K562 (cell line): Measurements from ENCODE around the gene KMT5B. TPM values are rescaled to one million over a fixed set of nuclear protein-coding genes. Genes with fewer than 3 reads are reported as not detected.

Source experiments
- ATAC-seq: fragments of 200-7000 bp; cut with Tn5 transposase; 3 replicates; pipeline ENCODE4 v1.9.1; 2020; ENCODE audit warnings: moderate library complexity
- BruUV-seq: library from RNA; stranded (reverse); fragments of 400-500 nt; replicated peaks from 2 replicates; lab custom pipeline; 2021; lab: Mats Ljungman, UMichigan
- CTCF ChIA-PET: fragments of 300-600 bp; formaldehyde crosslinking; extraction: SDS; loops from one replicate; lab custom pipeline; 2021; ENCODE audit warnings: low intra/inter-chr PET ratio; lab: Yijun Ruan, JAX
- POLR2A ChIA-PET: fragments of 300-600, 350-650 bp; sonication (Branson Sonifier 250); formaldehyde crosslinking; extraction: SDS; loops from one replicate; lab custom pipeline; 2021; ENCODE audit warnings: antibody characterized with exemption, inconsistent platforms; lab: Yijun Ruan, JAX
- DNase-seq, 4 experiments: peaks; one replicate each; pipeline versions ENCODE4 v3.0.0 to v3.0.0-alpha.2; 2011 to 2018; ENCODE audit warnings: low spot score in 3 of 4, mixed read lengths in 3 of 4; ENCODE audit errors: extremely low read depth in 1 of 4
- FAIRE-seq: peaks from 2 replicates; lab custom pipeline; 2011; peaks lifted over from hg19 to GRCh38; lab: Jason Lieb, UNC
- H2AFZ ChIP-seq: 2 replicates; pipeline ENCODE4 v1.6.0; 2011; ENCODE audit warnings: low read depth, low read length, control low read depth, inconsistent platforms
- H3K27ac ChIP-seq: fragments of 200-600 bp; 3 replicates; pipeline ENCODE4 v1.8.0; 2011; ENCODE audit warnings: low read depth, mild to moderate bottlenecking, control low read depth, inconsistent platforms, low read length, moderate library complexity, mixed read lengths; ENCODE audit errors: extremely low read depth
- H3K27me3 ChIP-seq, 2 experiments: fragments of 300-600 bp in 1 of 2; 2 replicates in 1 of 2; 3 replicates in 1 of 2; pipeline versions ENCODE4 v1.6.0 to v1.8.0; 2011; ENCODE audit warnings: inconsistent platforms in 2 of 2, low read length in 2 of 2, mild to moderate bottlenecking in 1 of 2, mixed read lengths in 1 of 2, moderate library complexity in 1 of 2; ENCODE audit not compliant: control insufficient read depth in 2 of 2, insufficient read depth in 2 of 2
- H3K36me3 ChIP-seq: fragments of 300-600 bp; 3 replicates; pipeline ENCODE4 v1.8.0; 2011; ENCODE audit warnings: mild to moderate bottlenecking, low read length, inconsistent platforms; ENCODE audit not compliant: control insufficient read depth, insufficient read depth
- H3K4me1 ChIP-seq, 2 experiments: fragments of 200-600 bp in 1 of 2; replicated peaks in 1 of 2; 2 replicates in 1 of 2; 3 replicates in 1 of 2; pipeline versions ENCODE4 v1.5.1 to v1.8.0; 2011; ENCODE audit warnings: inconsistent platforms in 2 of 2, low read length in 2 of 2, mild to moderate bottlenecking in 1 of 2, mixed read lengths in 1 of 2, moderate library complexity in 1 of 2; ENCODE audit not compliant: control insufficient read depth in 2 of 2, insufficient read depth in 2 of 2
- H3K4me2 ChIP-seq: 2 replicates; pipeline ENCODE4 v1.6.1; 2011; ENCODE audit warnings: low read length, control low read depth, inconsistent platforms, mixed read lengths; ENCODE audit not compliant: insufficient read depth
- H3K4me3 ChIP-seq: fragments of 200-600 bp; sonication (generic), shearing (Covaris generic); 2 replicates; pipeline ENCODE4 v1.5.1; 2016; ENCODE audit warnings: control low read depth, inconsistent platforms
- H3K79me2 ChIP-seq: fragments of 200-600 bp; 3 replicates; pipeline ENCODE4 v1.8.0; 2011; ENCODE audit warnings: low read length, inconsistent platforms; ENCODE audit not compliant: control insufficient read depth, insufficient read depth
- H3K9ac ChIP-seq, 2 experiments: 2 replicates each; pipeline versions ENCODE4 v1.6.0 to v1.6.1; 2011; ENCODE audit warnings: low read depth in 2 of 2, low read length in 2 of 2, control low read depth in 1 of 2, inconsistent platforms in 1 of 2, mild to moderate bottlenecking in 1 of 2, mixed read lengths in 1 of 2; ENCODE audit not compliant: insufficient read depth in 1 of 2
- H3K9me1 ChIP-seq: one replicate; pipeline ENCODE4 v1.6.0; 2011; ENCODE audit warnings: inconsistent platforms, mild to moderate bottlenecking, low read length, moderate library complexity; ENCODE audit not compliant: control insufficient read depth, insufficient read depth
- H3K9me3 ChIP-seq: replicated peaks from 2 replicates; pipeline ENCODE4 v1.5.1; 2011; ENCODE audit warnings: low read depth, low read length, inconsistent platforms; ENCODE audit not compliant: control insufficient read depth, insufficient read depth
- H4K20me1 ChIP-seq: replicated peaks from 2 replicates; pipeline ENCODE4 v1.6.1; 2011; ENCODE audit warnings: low read length, inconsistent platforms, mixed read lengths; ENCODE audit not compliant: control insufficient read depth, insufficient read depth
- CHD4 ChIP-seq: fragments of 200-600 bp; sonication (generic); IDR thresholded peaks from 3 replicates; pipeline ENCODE4 v1.6.1; 2012; ENCODE audit warnings: low read depth, mild to moderate bottlenecking, mixed read lengths, low read length, inconsistent platforms; ENCODE audit not compliant: insufficient read depth, insufficient replicate concordance, poor library complexity, severe bottlenecking
- CTBP1 ChIP-seq: fragments of 450-650 bp; IDR thresholded peaks from 2 replicates; pipeline ENCODE4 v1.6.1; 2016; ENCODE audit warnings: borderline replicate concordance
- DACH1 ChIP-seq: fragments of 450-650 bp; IDR thresholded peaks from 2 replicates; pipeline ENCODE4 v1.6.1; 2018; ENCODE audit not compliant: partially characterized antibody
- EHMT2 ChIP-seq: fragments of 450-650 bp; IDR thresholded peaks from 2 replicates; pipeline ENCODE4 v1.6.1; 2018; ENCODE audit warnings: antibody characterized with exemption
- MAFF ChIP-seq: IDR thresholded peaks from 2 replicates; pipeline ENCODE4 v1.6.1; 2012; ENCODE audit warnings: low read length, improper control_type of control experiment
- MAZ ChIP-seq, 2 experiments: fragments of 450-650 bp in 1 of 2; sonication (generic) in 1 of 2; formaldehyde crosslinking; IDR thresholded peaks in 1 of 2; conservative IDR thresholded peaks in 1 of 2; 2 replicates each; pipeline versions ENCODE4 v1.4.0 to v1.5.0; 2020; ENCODE audit warnings: mild to moderate bottlenecking in 1 of 2, missing genetic modification reagents in 1 of 2
- MYNN ChIP-seq, 2 experiments: sonication (generic); formaldehyde crosslinking in 1 of 2; IDR thresholded peaks; 2 replicates each; pipeline versions ENCODE4 v1.5.0 to v1.6.1; 2016 to 2020; ENCODE audit warnings: antibody characterized with exemption in 1 of 2, missing genetic modification reagents in 1 of 2
- NKRF ChIP-seq: fragments of 450-650 bp; IDR thresholded peaks from 2 replicates; pipeline ENCODE4 v1.6.1; 2016; ENCODE audit warnings: borderline replicate concordance
- RFX7 ChIP-seq: fragments of 250-450 bp; sonication (Bioruptor Pico); IDR thresholded peaks from 2 replicates; pipeline ENCODE4 v1.5.1; 2021; ENCODE audit warnings: mild to moderate bottlenecking
- SRSF3 ChIP-seq: fragments of 200-400 bp; formaldehyde crosslinking; IDR thresholded peaks from 2 replicates; pipeline ENCODE4 v1.6.1; 2016; ENCODE audit warnings: mild to moderate bottlenecking, low read length, moderate library complexity; ENCODE audit not compliant: insufficient read depth
- ZNF589 ChIP-seq: fragments of 200-800 bp; sonication (Bioruptor generic); IDR thresholded peaks from 2 replicates; pipeline ENCODE4 v1.6.1; 2016; ENCODE audit warnings: low read depth, missing genetic modification characterization, missing compliant biosample characterization
- ZNF717 ChIP-seq: fragments of 250-450 bp; sonication (Bioruptor Pico); IDR thresholded peaks from 2 replicates; pipeline ENCODE4 v1.5.0; 2021
- WGBS: fragments of 100-300 bp; shearing (Covaris generic); methylation state at CpG from one replicate; pipeline ENCODE4 v1.1.6; 2016; ENCODE audit warnings: low coverage, mixed read lengths; ENCODE audit not compliant: insufficient coverage; ENCODE audit errors: missing lambda C conversion rate; 5-methylcytosine and 5-hydroxymethylcytosine counted together
- in situ Hi-C: fragments of 300-500 bp; cut with MboI; formaldehyde crosslinking; loops from 4 replicates; pipeline ENCODE4 v1.15.0; 2018; ENCODE audit warnings: inconsistent platforms, mixed read lengths
- intact Hi-C: fragments of 100-400 bp; cut with micrococcal nuclease; formaldehyde crosslinking; loops from 2 replicates; pipeline ENCODE4 v1.14.2; 2022
- polyA plus RNA-seq, 8 experiments: library from polyadenylated mRNA; depleted of rRNA in 4 of 8; stranded (reverse) in 5 of 8; unstranded in 3 of 8; fragments of >200 nt; fragmentation: Nextera tagmentation in 2 of 8; fragmentation: Illumina TruSeq in 1 of 8; extraction: Ambion mirVana in 2 of 8; extraction: Trizol in 1 of 8; gene quantifications; 2 replicates each; pipeline versions ENCODE4 v1.2.1 to v1.2.3, GENCODE V29; 2011 to 2014; ENCODE audit warnings: inconsistent platforms in 1 of 8, missing spikeins in 1 of 8
- total RNA-seq, 7 experiments: library from RNA; depleted of rRNA in 6 of 7; stranded (reverse); fragments of >200 nt in 6 of 7; fragmentation: Illumina TruSeq in 2 of 7; extraction: Trizol in 2 of 7; gene quantifications; 2 replicates each; pipeline versions ENCODE4 v1.2.1 to v1.2.3, GENCODE V29; 2011 to 2021; ENCODE audit warnings: low replicate concordance in 1 of 7

KMT5B gene
- total and polyA plus RNA-seq, 9 of the 15 experiments (the other 6 are each of a cell fraction or from before 2014, with no cell fraction given) = 7.3 to 27.3 (median 20.9) TPM

GRCh38 chr11:68242616-68243015 is 29.5 kb upstream of the KMT5B start:
- FAIRE-seq = no peak
- POLR2A ChIA-PET = no interaction called here

GRCh38 chr11:68231621-68232020 is 18.5 kb upstream of the KMT5B start:
- Histone ChIP-seq H3K27me3 (0 out of 5 replicates have a peak, but pooled peaks cover 0 to under 1% of the 10 kb centered on the region in 2 experiments), H3K4me2 (no peak overlapping the region), H3K27ac (no peak overlapping the region), H3K9ac (no peak overlapping the region), H3K9me1 (no peaks in the 10 kb centered on the region), H3K4me3 (no peak overlapping the region), H3K9me3 (peaks cover 4% of the 10 kb centered on the region; the same call in 1 of the 2 replicates), H3K4me1 (peaks cover 0 to 6% of the 10 kb centered on the region in 2 experiments; a peak in 2 of 5 replicates), H2AFZ (no peak overlapping the region), H3K79me2 (no peaks in the 10 kb centered on the region), H3K36me3 (no peaks in the 10 kb centered on the region), H4K20me1 (no peaks in the 10 kb centered on the region)
- CTCF ChIA-PET = no interaction called here
- POLR2A ChIA-PET = interaction anchor here (0.6 kb wide), 2 partner anchors 25 to 73 kb away, joined by 3 to 4 read pairs; no protein-coding TSS in a partner anchor
- ATAC-seq = no peak
- 12% methylated on average over 7 of the region's 7 CpGs for WGBS
- intact Hi-C loops (no loop called here), in situ Hi-C loops (no loop called here)
- BruUV-seq = no TSS peak
- FAIRE-seq = no peak
- no peak for DNase-seq
- no peak for TF ChIP-seq SRSF3
- no peak for TF ChIP-seq ZNF589 (CRISPR knock-in tag)
- TF ChIP-seq ZNF717 (CRISPR knock-in tag) = no peak
- TF ChIP-seq CHD4 = no peak
- no peak for TF ChIP-seq NKRF
- no peak for TF ChIP-seq MAFF
- no peak for TF ChIP-seq MAZ (CRISPR knock-in tag; conservative IDR thresholded peaks at IDR 0.05 in 1 of 2, IDR thresholded peaks at IDR 0.05 in 1 of 2)
- no peak for TF ChIP-seq MYNN (IDR thresholded peaks at IDR 0.05)
- TF ChIP-seq MYNN (CRISPR knock-in tag; IDR thresholded peaks at IDR 0.05) = no peak
- TF ChIP-seq EHMT2 = no peak
- TF ChIP-seq RFX7 (CRISPR knock-in tag) = no peak

More at GRCh38 chr11:68242616-68243015, 29.5 kb upstream of the KMT5B start:
- H3K36me3 ChIP-seq = no peaks in the 10 kb centered on the region
- H3K9ac ChIP-seq = no peak overlapping the region
- H3K4me1 ChIP-seq = no peaks in the 10 kb centered on the region; a peak in 1 of 5 replicates
- H4K20me1 ChIP-seq = no peaks in the 10 kb centered on the region
- ATAC-seq (no peak), DNase-seq (no peak)
- intact Hi-C loops = no loop called here
- H3K4me3 ChIP-seq = no peak overlapping the region
- TF ChIP-seq CTBP1 (no peak), DACH1 (peak; percentile 75)
- CTCF ChIA-PET = no interaction called here
- no peaks in the 10 kb centered on the region for H3K79me2 ChIP-seq
- peaks cover 0 to 2% of the 10 kb centered on the region in 2 experiments; a peak in 1 of 5 replicates for H3K27me3 ChIP-seq
- BruUV-seq = no TSS peak
- H3K4me2 ChIP-seq = no peak overlapping the region
- WGBS = 85% methylated on average over 2 of the region's 2 CpGs
- H3K9me1 ChIP-seq = no peaks in the 10 kb centered on the region
- no peak overlapping the region for H3K27ac ChIP-seq
- peaks cover 3% of the 10 kb centered on the region; the same call in 1 of the 2 replicates for H3K9me3 ChIP-seq
- H2AFZ ChIP-seq = no peak overlapping the region
- in situ Hi-C loops = no loop called here
